ENCODE measurements around the gene MSANTD7. TPM values are rescaled to one million over a fixed set of nuclear protein-coding genes. Genes with fewer than 3 reads are reported as not detected.

MSANTD7 gene
- total and polyA plus RNA-seq, 10 of the 15 experiments (the other 5 are each of a cell fraction or from before 2014, with no cell fraction given), result 3.5 to 22.8 (median 18.5) TPM

GRCh38 chr10:14859043-14859442 lies 20.9 kb downstream of the MSANTD7 start:
- in situ Hi-C loops (cut with MboI) (no loop called here), intact Hi-C loops (cut with micrococcal nuclease; ENCODE audit: unreplicated experiment) (no loop called here)
- Histone ChIP-seq H3K4me2 (ENCODE audit: control insufficient read depth, insufficient read depth) (no peak overlapping the region), H3K27ac (ENCODE audit: control insufficient read depth, insufficient read depth) (no peak overlapping the region), H2AFZ (ENCODE audit: control insufficient read depth, low read depth, low read length) (no peak overlapping the region), H3K4me1 (ENCODE audit: control insufficient read depth, insufficient read depth, low read length) (no peaks in the 10 kb centered on the region), H3K36me3 (ENCODE audit: control insufficient read depth in 2 of 2, insufficient read depth in 2 of 2, low read length in 1 of 2) (peaks cover 8 to 11% of the 10 kb centered on the region in 2 experiments), H3K9ac (ENCODE audit: control insufficient read depth, insufficient read depth, low read length) (no peak overlapping the region), H4K20me1 (ENCODE audit: control insufficient read depth, insufficient read depth) (no peaks in the 10 kb centered on the region), H3K9me3 (replicated peaks; ENCODE audit: control insufficient read depth, insufficient read depth, low read length) (no peaks in the 10 kb centered on the region), H3K27me3 (replicated peaks in 1 of 2; ENCODE audit: control insufficient read depth in 2 of 2, insufficient read depth in 2 of 2, low read length in 1 of 2) (no peaks in the 10 kb centered on the region), H3K79me2 (ENCODE audit: control insufficient read depth, insufficient read depth, low read length) (no peaks in the 10 kb centered on the region), H3K4me3 (no peak overlapping the region)
- ATAC-seq, result no peak
- POLR2A ChIA-PET, result interaction anchor here (0.9 to 1.4 kb wide), 2 partner anchors 10 to 11 kb away, joined by 3 read pairs; no protein-coding TSS in a partner anchor
- TF ChIP-seq KLF5 (IDR thresholded peaks at IDR 0.05; ENCODE audit: partially characterized antibody), result no peak
- no peak for TF ChIP-seq FOXM1 (IDR thresholded peaks at IDR 0.05; ENCODE audit: low read depth, low read length)
- no peak for TF ChIP-seq POLR2AphosphoS2 (IDR thresholded peaks at IDR 0.05; ENCODE audit: low read depth, low read length)
- no peak for TF ChIP-seq PRDM15 (CRISPR knock-in tag; IDR thresholded peaks at IDR 0.05)
- TF ChIP-seq NR2C1 (IDR thresholded peaks at IDR 0.05), result no peak
- no peak for TF ChIP-seq MYB (IDR thresholded peaks at IDR 0.05; ENCODE audit: borderline replicate concordance, low read depth, low read length)
- no peak for TF ChIP-seq KAT2A (conservative IDR thresholded peaks at IDR 0.05; ENCODE audit: control insufficient read depth, low read depth, low read length)
- no peak for TF ChIP-seq E2F8 (IDR thresholded peaks at IDR 0.05; ENCODE audit: low read depth, partially characterized antibody)
- no peak for TF ChIP-seq RAD51 (IDR thresholded peaks at IDR 0.05)
- TF ChIP-seq RB1 (IDR thresholded peaks at IDR 0.05; ENCODE audit: borderline replicate concordance), result no peak
- no peak for TF ChIP-seq PML (IDR thresholded peaks at IDR 0.05; ENCODE audit: low read length)
- TF ChIP-seq SMAD1 (IDR thresholded peaks at IDR 0.05; ENCODE audit: low read depth, partially characterized antibody), result no peak
- TF ChIP-seq JUNB (IDR thresholded peaks at IDR 0.05), result no peak
- no peak for TF ChIP-seq HDAC6 (IDR thresholded peaks at IDR 0.05; ENCODE audit: unreplicated experiment)
- no peak for TF ChIP-seq CBFB (IDR thresholded peaks at IDR 0.05; ENCODE audit: low read depth)
- no peak for TF ChIP-seq EZH2 (IDR thresholded peaks at IDR 0.05; ENCODE audit: borderline replicate concordance, control insufficient read depth, low read depth, low read length)
- TF ChIP-seq CBX5 (IDR thresholded peaks at IDR 0.05; ENCODE audit: low read depth), result no peak
- TF ChIP-seq ZBED1 (IDR thresholded peaks at IDR 0.05; ENCODE audit: borderline replicate concordance), result no peak
- RAD21 ChIA-PET (ENCODE audit: unreplicated experiment), result no interaction called here
- no peak for FAIRE-seq
- CTCF ChIA-PET, result interaction anchor here (0.6 to 1.4 kb wide), 2 partner anchors 8 to 35 kb away, joined by 3 to 4 read pairs; no protein-coding TSS in a partner anchor
- 72% methylated on average over 5 of the region's 5 CpGs for WGBS (ENCODE audit: insufficient coverage, insufficient replicate concordance, low lambda C conversion rate, missing lambda C conversion rate)
- SMC1A ChIA-PET (ENCODE audit: uncharacterized antibody, unreplicated experiment), result interaction anchor here (0.7 to 1.5 kb wide), 5 partner anchors 11 to 332 kb away, joined by 3 to 4 read pairs (median 3); partner anchors contain the start of gene CDNF
- no TSS peak for BruUV-seq (replicated peaks)
- no peak for DNase-seq (ENCODE audit: low read depth, low spot score)

All from GM12878 (cell line).